ENCODE measurements around the gene KPNA5. TPM values are rescaled to one million over a fixed set of nuclear protein-coding genes. Genes with fewer than 3 reads are reported as not detected.
A peak's percentile ranks its signal among the peaks of the same experiment; 100 is the strongest.

The KPNA5 gene
- total and polyA plus RNA-seq, 9 of the 15 experiments (the other 6 are each of a cell fraction or from before 2014, with no cell fraction given): 3.2 to 10.3 (median 6.5) TPM

DNA sequence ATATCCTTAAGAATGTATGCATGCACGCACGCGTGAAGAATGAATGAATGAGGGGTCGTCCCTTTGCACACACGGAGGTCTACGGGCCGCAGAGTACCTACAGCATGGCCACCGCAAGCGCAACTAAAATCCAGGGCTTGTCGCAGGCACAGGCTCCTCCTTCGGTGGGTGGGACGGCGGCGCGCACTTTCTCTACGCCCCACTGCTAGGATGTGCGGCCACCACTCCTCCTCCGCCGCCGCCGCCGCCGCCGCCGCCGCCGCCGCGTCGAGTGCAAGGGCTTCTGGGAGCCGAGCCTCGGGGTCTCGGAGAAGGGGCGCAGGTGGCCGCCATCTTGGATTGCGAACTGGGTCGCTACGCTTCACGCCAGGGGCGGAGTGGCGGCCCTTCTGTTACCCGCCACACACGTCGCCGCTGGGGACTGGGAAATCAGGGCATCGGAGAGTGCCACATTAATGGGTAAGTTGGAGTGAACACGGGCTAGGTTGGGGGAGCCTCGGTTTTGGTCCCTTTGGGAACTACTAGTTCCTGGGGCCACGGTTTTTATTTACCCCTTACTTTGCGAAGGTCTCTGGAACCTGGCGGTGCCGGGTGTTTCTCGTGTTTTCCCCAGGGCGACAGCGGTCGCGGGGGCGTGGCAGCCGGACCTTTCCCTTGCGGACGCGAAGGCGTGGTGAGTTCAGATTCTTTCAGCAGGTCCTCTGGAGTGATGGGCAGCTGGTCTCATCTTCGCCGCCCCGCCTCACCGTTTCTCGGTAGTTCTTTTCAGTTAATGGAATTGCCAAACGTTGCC, at the start of gene KPNA5 (continued):
- TF ChIP-seq HNRNPK (IDR thresholded peaks at IDR 0.05; ENCODE audit: low read depth, low read length, poor library complexity, severe bottlenecking): no peak
- TF ChIP-seq, protein P1, sequence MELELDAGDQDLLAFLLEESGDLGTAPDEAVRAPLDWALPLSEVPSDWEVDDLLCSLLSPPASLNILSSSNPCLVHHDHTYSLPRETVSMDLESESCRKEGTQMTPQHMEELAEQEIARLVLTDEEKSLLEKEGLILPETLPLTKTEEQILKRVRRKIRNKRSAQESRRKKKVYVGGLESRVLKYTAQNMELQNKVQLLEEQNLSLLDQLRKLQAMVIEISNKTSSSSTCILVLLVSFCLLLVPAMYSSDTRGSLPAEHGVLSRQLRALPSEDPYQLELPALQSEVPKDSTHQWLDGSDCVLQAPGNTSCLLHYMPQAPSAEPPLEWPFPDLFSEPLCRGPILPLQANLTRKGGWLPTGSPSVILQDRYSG (tag; conservative IDR thresholded peaks at IDR 0.05; ENCODE audit: low read depth): no peak
- TF ChIP-seq, protein P2, sequence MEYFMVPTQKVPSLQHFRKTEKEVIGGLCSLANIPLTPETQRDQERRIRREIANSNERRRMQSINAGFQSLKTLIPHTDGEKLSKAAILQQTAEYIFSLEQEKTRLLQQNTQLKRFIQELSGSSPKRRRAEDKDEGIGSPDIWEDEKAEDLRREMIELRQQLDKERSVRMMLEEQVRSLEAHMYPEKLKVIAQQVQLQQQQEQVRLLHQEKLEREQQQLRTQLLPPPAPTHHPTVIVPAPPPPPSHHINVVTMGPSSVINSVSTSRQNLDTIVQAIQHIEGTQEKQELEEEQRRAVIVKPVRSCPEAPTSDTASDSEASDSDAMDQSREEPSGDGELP (CRISPR knock-in tag; IDR thresholded peaks at IDR 0.05; ENCODE audit: borderline replicate concordance): peak; percentile 77
- peak; percentile 92 for TF ChIP-seq LCOR (CRISPR knock-in tag; IDR thresholded peaks at IDR 0.05)
- TF ChIP-seq, protein P3, sequence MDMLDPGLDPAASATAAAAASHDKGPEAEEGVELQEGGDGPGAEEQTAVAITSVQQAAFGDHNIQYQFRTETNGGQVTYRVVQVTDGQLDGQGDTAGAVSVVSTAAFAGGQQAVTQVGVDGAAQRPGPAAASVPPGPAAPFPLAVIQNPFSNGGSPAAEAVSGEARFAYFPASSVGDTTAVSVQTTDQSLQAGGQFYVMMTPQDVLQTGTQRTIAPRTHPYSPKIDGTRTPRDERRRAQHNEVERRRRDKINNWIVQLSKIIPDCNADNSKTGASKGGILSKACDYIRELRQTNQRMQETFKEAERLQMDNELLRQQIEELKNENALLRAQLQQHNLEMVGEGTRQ (CRISPR knock-in tag; IDR thresholded peaks at IDR 0.05): no peak
- no peak for TF ChIP-seq PTRF (tag; IDR thresholded peaks at IDR 0.05)
- TF ChIP-seq MAFG (tag; conservative IDR thresholded peaks at IDR 0.05): no peak
- TF ChIP-seq SREBF1 (IDR thresholded peaks at IDR 0.05; ENCODE audit: borderline replicate concordance, low read depth, low read length): no peak
- TF ChIP-seq, protein P4, sequence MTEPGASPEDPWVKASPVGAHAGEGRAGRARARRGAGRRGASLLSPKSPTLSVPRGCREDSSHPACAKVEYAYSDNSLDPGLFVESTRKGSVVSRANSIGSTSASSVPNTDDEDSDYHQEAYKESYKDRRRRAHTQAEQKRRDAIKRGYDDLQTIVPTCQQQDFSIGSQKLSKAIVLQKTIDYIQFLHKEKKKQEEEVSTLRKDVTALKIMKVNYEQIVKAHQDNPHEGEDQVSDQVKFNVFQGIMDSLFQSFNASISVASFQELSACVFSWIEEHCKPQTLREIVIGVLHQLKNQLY (CRISPR knock-in tag; conservative IDR thresholded peaks at IDR 0.05): no peak
- TF ChIP-seq YY1 (IDR thresholded peaks at IDR 0.05; ENCODE audit: borderline replicate concordance in 1 of 3, control insufficient read depth in 1 of 3, extremely low read depth in 1 of 3, insufficient read depth in 3 of 3, insufficient read length in 1 of 3, insufficient replicate concordance in 2 of 3, low read depth in 1 of 3, low read length in 2 of 3): peak; percentile 85 to 96 (median 95)
- no peak for TF ChIP-seq ZNF586 (CRISPR knock-in tag; conservative IDR thresholded peaks at IDR 0.05)
- TF ChIP-seq ZBTB2 (IDR thresholded peaks at IDR 0.05): peak; percentile 47; the same call in 1 of the 2 replicates
- peak; percentile 93 for TF ChIP-seq KLF13 (tag; IDR thresholded peaks at IDR 0.05; ENCODE audit: borderline replicate concordance, low read depth)
- no peak for TF ChIP-seq MLLT1 (IDR thresholded peaks at IDR 0.05)
- TF ChIP-seq, protein P5, sequence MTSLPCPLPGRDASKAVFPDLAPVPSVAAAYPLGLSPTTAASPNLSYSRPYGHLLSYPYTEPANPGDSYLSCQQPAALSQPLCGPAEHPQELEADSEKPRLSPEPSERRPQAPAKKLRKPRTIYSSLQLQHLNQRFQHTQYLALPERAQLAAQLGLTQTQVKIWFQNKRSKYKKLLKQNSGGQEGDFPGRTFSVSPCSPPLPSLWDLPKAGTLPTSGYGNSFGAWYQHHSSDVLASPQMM (CRISPR knock-in tag; IDR thresholded peaks at IDR 0.05): no peak
- no peak for TF ChIP-seq ZBTB8A (IDR thresholded peaks at IDR 0.05; ENCODE audit: partially characterized antibody)
- TF ChIP-seq TARDBP (IDR thresholded peaks at IDR 0.05): 0 out of 2 replicates have a peak, but pooled peaks have one; percentile 29
- TF ChIP-seq SMC3 (conservative IDR thresholded peaks at IDR 0.05; ENCODE audit: insufficient read depth, low read depth, low read length): no peak
